HG03039 (cell line): ENCODE results near the gene AIFM3.
"Not testable (repeated sequence)": the region's sequence is repeated elsewhere in the genome, so short reads cannot be mapped to it uniquely, and the experiment has no call there.

Source experiments
- ATAC-seq: cut with Tn5 transposase; IDR thresholded peaks from one replicate; pipeline ENCODE4 v1.9.1; 2021; ENCODE audit warnings: mild to moderate bottlenecking, moderate library complexity; ENCODE audit not compliant: unreplicated experiment

The AIFM3 gene

DNA sequence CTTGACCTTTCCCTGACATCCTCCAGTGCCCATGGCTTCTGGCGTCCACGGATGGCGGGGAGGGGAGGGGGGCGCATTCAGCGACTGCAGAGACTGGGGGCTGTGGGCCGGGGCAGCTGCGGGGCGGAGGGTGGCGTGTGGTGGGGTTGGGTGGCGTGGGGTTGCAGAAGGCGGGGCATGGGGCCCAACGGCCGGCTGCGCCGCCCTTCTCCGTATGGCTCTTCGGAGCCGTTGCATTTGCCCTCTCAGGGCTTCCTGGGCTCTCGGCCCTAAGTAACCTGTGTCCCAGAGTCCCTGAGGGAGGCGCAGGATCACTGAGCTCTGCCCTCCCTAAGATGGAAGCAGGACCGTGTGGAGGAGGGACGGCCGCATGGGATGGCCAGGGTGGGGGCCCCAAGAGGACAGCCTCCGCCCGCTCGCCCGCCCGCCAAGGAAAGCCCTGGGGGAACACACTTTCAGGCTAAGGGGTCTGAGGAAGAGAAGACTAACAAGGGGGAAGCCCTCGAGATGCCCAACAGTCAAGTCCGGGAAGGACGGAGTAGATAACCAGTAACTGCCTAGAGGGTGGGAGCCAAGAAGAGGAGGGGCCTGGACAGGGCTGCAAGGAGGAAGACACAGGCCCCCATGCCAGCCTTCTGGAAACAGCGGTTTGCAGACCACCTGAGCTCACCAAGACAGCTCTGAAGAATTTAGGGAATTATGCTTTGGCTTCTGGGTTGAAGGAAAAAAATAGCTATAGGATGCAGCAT lies 9.2 kb upstream of the AIFM3 start:
- no peak for ATAC-seq

DNA sequence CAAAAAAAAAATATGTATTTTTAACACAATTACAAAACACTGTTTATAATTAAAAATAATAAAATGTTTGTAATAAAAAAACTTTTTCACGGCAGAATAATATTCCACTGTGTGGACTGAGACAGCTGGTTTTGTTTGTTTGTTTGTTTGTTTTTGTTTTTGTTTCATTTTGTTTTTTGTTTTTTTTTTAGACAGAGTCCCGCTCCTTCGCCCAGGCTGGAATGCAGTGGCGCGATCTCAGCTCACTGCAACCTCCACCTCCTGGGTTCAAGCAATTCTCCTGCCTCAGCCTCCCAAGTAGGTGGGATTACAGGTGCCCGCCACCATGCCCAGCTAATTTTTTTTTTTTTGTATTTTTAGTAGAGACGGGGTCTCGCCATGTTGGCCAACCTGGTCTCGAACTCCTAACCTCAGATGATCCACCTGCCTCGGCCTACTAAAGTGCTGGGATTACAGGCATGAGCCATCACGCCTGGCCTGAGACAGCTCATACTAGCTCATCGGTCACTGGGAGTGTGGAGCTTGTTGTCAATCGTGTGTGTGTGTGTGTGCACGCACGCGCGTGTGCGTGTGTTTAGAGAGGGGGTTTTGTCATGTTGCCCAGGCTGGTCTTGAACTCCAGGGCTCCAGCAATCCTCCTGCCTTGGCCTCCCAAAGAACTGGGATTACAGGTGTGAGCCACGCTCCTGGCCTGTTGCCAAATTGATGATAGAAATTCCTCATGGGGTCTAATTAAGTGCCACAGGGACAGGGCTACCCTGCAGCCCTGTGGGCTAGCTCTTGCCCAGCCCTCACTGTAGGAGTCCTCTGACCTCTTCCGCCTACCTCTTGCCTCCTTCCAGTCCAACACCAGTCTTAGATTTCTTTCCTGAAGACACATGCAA lies 7.2 kb upstream of the AIFM3 start:
- ATAC-seq: no peak

DNA sequence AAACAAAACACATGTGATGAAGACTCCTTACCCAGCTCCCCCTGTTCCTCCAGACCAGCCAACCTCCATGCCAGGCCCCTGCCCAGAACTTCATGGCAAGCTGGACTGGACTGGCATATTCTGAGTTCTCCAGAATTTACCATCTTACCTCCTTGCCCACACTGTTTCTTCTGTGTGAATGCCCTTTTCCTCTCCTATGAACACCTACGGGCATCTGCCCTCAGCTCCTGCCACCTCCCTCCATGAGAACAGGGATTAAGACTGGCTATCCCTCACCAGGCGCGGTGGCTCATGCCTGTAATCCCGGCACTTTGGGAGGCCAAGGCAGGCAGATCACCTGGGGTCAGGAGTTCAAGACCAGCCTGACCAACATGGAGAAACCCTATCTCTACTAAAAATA lies 6.4 kb upstream of the AIFM3 start:
- ATAC-seq: no peak

DNA sequence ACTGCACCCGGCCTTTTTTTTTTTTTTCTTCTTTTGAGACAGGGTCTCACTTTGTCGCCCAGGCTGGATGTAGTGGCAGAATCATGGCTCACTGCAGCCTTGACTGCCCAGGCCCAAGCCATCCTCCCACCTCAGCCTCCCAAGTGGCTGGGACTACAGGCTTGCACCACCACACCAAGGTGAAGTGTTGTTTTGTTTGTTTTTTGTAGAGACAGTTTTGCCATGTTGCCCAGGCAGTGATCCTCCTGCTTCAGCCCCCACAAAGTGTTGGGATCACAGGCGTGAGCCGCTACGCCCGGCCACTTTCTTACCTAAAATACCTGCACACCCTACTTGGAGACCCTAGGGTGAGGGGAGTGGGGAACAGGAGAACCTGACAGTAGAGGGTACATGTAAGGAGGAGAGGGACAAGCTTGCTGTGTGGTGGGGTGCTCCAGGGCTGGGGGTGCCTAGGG lies 4.5 kb upstream of the AIFM3 start:
- ATAC-seq: no peak

DNA sequence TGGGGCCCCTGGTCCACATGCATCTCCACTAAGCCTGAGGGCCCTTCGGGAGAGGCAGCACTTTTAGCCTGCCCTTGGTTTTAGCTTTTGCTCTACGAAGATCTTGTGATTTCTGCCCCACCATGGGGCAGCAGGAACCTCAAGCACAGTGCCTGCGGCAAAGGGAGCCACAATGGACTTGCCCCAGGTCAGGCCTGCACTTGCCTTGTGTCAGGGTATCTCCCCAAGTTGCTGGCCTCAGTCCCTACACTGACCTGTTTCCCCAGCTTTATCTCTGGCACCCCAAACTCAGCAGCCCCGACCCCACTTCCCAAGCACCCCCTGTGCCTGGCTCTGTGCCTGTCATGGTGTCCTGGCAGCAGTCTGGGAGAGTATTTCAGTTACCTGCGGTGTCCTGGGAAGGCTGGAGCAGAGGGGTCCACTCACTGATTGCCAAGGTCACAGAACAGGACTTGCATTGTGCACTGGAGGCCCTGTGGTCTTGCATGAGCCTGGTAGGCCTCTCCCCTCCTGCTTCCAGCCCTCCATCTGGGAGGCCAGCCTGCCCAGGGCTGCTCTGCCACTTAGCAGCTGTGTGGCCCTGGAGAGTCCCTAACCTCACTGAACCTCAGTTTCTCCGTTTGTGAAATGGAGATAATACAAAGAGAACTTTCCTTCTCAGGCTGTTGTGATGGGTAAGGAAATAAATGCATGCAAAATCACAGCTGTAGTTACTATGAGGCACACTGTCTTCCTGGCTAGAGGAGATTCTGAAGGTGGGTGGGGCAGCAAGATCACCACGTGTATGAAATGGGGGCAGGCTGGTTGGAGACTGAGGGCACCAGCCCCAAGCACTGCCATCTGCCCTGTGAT lies 3.6 kb upstream of the AIFM3 start:
- ATAC-seq: no peak

DNA sequence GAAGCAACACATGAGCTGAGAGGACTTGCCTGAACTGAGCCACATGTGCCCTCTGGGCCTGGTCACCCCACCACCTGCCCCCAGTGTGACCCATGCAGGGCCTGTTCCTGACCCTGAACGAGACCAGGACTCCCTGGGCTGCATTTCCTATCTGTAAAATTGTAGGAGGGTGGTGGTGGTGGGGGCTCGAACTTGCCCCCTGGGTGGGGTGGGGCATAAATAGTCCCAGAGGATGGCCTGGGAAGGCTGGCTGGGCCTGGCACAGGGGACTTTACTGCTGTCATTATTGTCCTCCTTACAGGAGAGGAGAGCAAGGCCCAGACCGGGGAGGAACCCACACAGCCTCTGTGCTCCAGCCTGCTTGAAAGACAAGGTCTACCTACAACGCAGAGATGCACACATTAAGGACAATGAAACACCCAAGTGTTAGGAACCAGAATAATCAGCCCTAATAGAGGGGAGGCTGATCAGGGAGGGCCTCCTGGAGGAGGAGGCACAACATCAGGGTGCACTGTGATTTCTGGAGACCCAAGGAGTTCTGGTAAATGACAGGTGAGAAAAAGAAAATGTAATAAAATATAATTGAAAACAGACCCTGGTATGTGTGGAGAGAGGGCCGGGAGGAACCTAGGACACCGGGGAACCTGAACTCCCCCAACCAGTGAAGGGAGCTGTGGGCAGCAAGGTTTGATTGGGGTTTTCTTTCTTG lies 2.8 kb upstream of the AIFM3 start:
- no peak for ATAC-seq

DNA sequence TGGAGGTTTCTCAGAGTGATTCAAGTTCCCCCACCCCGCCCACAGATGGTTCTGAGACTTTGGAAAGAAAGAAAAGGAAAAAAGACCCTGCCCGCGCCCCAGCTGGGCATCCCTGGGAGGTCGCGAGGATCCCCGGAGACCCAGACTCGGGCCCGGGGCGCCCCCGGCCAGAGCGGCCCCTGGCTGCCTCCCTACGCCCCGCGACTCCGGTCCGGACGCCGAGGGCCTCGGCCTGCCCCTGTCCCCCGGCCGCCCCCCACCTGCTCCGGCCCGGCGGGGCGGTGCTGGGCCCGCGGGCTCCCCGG lies 2.3 kb upstream of the AIFM3 start:
- no peak for ATAC-seq

DNA sequence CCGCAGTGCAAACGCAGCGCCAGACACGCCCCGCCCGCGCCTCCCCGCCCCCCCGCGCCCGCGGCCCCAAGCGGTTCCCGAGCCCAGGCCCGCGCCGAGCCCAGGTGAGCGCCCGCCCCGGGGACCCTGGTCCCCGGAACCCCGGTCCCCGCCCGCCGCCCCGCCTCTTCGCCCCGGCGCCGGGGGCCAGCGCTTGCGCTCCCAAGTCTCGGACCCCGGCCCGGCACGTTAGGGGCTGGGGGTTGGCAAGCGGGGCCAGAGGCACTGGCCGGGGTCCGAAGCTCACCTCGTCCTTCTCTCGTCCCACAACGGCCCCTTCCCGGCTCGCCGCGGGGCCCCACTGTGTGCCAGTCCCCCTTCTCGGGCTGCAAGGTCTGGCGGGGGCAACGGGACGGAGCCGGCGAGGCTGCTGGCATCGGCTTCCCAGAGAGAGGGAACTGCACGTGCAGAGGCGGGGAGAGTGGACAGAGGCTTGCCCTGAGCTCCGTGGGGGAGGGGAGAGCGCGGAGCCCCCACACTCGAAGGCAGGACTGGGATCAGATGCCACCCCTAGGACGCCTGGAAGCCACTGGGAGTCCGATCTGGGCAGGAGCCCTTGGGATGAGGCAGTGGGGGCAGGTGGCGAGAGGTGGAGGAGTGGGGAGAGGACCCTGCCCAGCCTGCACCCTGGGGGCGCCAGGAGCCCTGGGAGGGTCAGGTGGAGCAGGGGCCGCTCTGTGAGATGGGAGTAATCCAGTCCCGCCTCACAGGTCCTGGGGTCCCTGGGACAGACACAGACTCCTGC lies 1.8 kb upstream of the AIFM3 start:
- ATAC-seq: no peak

DNA sequence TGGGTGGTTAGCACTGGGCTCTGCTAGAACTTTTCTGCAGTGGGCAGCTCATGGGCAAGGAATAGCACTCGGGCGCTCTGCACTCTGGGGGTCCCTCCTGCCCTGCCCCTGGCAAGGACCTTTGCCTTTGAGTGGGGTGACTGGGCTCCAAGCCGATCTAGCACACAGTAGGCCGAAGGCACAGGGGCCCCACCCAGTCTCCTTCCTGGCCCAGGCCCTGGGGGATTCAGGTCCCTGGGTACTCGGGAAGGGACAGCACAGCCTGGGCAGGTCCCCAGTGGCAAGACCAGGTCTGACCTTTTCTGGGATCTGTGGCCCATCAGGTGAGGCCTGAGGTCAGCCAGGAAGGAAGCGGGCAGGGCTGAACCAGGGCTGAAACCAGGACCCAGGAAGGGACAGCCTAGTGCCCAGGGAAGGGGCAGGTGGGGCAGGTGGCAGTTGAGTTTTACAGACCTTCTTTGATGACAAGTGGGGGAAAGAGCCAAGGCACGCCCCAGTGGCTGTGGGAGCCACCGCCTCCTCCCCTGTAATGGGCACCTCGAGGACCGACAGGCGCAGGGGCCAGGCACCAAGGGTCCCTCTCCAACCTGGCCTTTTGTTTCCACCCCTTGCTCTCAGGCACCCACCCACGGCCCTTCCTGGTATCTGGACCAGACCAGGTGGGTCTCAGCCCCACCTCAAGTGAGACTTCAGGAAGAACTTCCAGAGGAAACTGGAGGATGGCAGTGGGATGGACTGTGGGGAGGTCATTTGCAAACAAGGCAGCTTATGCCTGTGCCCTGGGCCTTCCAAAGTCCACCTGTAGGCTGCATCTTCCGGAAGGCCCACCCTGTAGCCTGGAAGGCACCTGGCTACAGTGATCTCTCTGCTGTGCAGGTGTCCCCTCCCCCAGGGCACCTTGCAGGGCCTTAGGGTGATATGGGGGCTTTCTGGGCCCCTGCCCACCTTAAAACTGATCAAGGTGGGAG lies 883 bp upstream of the AIFM3 start:
- ATAC-seq: no peak

DNA sequence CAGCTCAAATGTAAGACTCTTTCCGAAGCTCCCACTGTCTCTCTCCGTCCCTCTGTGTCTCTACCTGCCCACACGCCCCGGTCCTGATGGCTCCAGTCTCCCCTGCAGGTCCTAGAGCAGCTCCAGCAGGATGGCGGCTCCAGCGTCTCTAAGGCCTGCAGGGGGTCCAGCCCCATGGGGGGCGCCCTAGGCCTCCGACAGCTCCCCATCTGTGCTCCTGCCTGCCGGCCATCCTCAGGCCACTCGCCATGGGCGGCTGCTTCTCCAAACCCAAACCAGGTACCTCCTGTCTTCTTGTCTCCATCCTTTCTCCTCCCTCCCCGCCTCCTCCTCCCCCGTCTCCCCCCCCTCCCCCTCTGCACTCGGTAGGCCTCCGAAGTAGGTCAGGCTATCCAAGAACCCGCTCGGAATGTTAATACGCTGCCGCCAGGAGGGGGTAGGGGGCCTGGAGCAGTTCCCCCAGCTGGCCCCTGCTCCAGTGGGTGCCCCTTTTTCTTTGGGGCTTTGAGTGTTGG lies 699 bp downstream of the AIFM3 start:
- ATAC-seq: no peak

DNA sequence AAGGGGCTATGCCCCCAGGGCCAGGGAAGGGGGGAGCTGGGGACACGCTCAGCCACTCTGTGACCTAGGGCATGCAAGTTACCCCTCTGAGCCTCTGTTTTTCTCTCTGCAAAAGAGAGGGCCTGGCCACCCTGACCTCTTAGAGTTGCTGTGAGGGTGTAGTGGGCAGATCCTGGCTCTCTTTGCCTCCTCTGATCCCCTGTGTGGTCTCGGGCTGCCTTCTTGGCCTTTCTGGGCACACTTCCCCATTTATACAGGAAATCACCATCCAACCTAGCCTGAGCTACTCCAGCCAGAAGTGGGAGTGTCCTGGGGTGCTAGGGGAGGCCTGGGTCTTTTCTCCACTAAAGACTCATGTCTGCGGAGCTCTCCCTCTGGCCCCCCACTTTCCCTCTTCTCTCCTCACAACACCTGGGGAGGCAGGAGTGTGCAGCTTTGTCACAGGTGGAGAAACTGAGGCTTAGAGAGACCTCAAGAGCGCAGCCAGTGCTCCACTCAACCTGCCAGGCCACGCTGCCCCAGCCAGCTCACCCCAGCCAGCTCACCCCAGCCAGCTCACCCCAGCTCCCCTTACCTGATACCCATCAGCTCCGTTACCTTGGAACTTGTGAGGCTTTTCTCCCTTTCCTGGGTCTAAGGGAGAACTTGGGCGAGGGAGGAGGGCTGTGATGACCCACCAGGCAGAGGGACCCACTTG lies 1.4 kb downstream of the AIFM3 start:
- ATAC-seq: no peak

DNA sequence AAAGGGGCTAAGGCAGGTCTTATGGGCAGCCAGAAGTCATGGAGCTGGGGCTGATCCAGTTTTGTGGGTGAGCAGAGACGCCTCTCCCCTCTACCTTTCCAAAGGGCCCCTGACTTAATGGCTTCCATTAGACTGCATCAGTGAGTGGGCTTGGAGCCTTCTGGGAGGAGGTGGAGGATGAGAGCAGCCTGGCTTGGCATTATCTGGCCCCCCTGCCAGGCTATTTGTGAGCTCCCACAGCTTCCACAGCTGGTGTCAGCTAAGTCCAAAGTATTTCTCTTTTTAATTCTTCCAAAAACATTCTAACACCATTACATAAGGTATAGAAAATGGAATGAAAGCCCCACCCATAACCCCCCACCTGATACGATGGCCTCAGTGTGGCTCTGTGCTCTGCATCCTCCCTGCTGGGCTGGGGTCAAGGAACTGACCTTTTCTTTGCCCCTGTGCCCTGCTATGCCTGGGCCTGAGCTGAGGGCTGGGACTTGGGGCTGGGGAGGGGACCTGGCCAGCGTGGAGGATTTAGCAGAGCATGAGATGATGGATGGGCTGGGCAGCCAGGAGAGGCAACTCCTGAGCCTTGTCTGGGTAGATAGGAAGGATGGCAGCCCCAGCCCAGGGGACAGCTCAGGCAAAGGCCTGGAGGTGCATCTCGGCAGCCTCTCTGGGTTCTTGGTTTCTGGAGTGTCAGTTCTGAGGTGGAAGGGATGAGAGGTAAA lies 4.0 kb downstream of the AIFM3 start:
- ATAC-seq: no peak

DNA sequence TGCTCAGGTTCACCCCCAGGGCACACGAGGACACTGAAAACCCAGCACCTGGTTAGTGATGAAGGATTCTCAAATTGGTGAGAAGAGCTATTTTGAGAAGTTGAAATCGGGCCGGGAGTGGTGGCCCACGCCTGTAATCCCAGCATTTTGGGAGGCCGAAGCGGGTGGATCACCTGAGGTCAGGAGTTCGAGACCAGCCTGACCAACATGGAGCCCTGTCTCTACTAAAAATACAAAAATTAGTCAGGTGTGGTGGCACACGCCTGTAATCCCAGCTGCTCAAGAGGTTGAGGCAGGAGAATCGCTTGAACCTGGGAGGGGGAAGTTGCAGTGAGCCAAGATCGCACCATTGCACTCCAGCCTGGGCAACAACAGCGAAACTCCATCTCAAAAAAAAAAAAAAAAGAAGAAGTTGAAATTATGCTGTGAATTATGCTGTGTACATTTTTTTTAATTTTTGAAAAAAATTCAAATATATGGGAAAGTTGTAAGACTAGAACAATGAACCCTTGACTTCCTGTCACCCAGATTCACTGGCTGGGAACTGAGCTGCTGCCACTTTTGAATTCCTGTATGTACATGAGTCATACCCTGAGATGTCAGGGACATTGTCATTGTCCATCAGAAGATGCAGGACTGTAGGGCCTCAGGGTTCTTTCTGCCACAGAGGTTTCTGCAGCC lies 5.1 kb downstream of the AIFM3 start:
- not testable (repeated sequence) for ATAC-seq

DNA sequence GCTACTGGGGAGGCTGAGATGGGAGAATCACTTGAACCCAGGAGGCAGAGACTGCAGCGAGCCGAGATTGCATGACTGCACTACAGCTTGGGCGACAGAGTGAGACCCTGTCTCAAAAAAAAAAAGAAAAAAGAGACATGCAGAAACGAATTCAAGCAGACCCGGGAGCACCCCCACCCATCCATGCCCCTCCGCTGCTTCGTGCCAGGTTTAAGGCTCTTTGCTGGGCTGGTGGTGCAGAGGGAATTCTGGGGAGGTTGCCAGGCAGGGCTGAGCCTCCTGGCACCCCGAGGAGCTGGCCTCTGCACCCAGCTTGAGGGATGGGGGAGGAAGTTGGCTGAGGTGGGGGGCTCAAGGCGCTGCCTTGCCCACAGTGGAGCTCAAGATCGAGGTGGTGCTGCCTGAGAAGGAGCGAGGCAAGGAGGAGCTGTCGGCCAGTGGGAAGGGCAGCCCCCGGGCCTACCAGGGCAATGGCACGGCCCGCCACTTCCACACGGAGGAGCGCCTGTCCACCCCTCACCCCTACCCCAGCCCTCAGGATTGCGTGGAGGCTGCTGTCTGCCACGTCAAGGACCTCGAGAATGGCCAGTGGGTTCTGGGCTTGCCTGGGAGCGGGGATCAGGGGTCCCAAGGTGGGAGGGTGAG lies 6.0 kb downstream of the AIFM3 start:
- no peak for ATAC-seq

DNA sequence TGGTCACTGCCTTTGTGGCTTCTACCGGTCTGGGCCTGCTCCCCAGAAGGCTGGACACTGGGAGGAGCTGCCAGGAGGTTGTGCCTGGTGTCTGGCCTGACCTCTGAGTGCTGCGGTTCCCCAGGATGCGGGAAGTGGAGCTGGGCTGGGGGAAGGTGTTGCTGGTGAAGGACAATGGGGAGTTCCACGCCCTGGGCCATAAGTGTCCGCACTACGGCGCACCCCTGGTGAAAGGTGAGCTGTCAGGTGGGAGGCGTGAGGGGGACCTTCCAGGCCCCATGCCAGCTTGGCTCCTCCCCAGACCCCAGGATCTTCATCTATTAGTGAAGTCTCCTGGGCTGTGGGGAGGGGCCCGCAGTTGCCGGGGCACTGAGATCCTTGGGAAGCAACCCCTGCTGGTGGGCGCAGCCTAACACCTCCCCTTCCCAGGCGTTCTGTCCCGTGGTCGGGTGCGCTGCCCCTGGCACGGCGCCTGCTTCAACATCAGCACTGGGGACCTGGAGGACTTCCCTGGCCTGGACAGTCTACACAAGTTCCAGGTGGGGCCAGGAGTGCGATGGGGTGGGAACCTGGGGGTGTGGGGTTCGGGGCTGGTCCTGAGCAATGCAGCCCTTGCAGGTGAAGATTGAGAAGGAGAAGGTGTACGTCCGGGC lies 6.7 kb downstream of the AIFM3 start:
- no peak for ATAC-seq
